K562 (cell line): ENCODE results near the gene FTL. TPM values are rescaled to one million over a fixed set of nuclear protein-coding genes. Genes with fewer than 3 reads are reported as not detected.

ENCODE experiments used
- ADNP ChIP-seq: fragments of 200-800 bp; sonication (Bioruptor generic); IDR thresholded peaks from 2 replicates; pipeline ENCODE4 v1.6.1; 2016; ENCODE audit warnings: missing genetic modification characterization, missing compliant biosample characterization
- ELF2 ChIP-seq: fragments of 250-450 bp; sonication (Bioruptor Pico); IDR thresholded peaks from 2 replicates; pipeline ENCODE4 v1.5.0; 2021; ENCODE audit warnings: mild to moderate bottlenecking
- ERF ChIP-seq: fragments of 450-650 bp; formaldehyde crosslinking; IDR thresholded peaks from 2 replicates; pipeline ENCODE4 v1.4.0; 2020; ENCODE audit warnings: mild to moderate bottlenecking, mixed read lengths
- ETS2 ChIP-seq: IDR thresholded peaks from 2 replicates; pipeline ENCODE4 v1.6.1; 2016; ENCODE audit warnings: borderline replicate concordance, missing genetic modification characterization, mild to moderate bottlenecking, moderate library complexity, missing compliant biosample characterization; ENCODE audit not compliant: poor library complexity, severe bottlenecking
- HDAC6 ChIP-seq: IDR thresholded peaks from 2 replicates; pipeline ENCODE4 v1.6.1; 2012; ENCODE audit warnings: low read depth, mild to moderate bottlenecking, control low read depth, inconsistent platforms, low read length, moderate library complexity
- MCM7 ChIP-seq, 2 experiments: fragments of 450-650 bp; IDR thresholded peaks; 2 replicates each; pipeline ENCODE4 v1.6.1; 2016 to 2018
- MTA3 ChIP-seq: fragments of 450-650 bp; formaldehyde crosslinking; IDR thresholded peaks from 2 replicates; pipeline ENCODE4 v1.6.1; 2017; ENCODE audit warnings: mild to moderate bottlenecking, borderline replicate concordance
- PCBP2 ChIP-seq: fragments of 200-400 bp; formaldehyde crosslinking; IDR thresholded peaks from 2 replicates; pipeline ENCODE4 v1.6.1; 2018; ENCODE audit warnings: low read length, low read depth, mild to moderate bottlenecking, moderate library complexity; ENCODE audit not compliant: poor library complexity, severe bottlenecking
- POLR2AphosphoS5 ChIP-seq: IDR thresholded peaks from 2 replicates; pipeline ENCODE4 v1.6.1; 2011; ENCODE audit warnings: mild to moderate bottlenecking, low read depth, low read length, moderate library complexity; ENCODE audit not compliant: control insufficient read depth, insufficient read depth
- PTBP1 ChIP-seq: fragments of 200-400 bp; formaldehyde crosslinking; IDR thresholded peaks from 2 replicates; pipeline ENCODE4 v1.6.1; 2017; ENCODE audit warnings: low read depth, low read length
- RCOR1 ChIP-seq, 2 experiments: IDR thresholded peaks; 2 replicates each; pipeline ENCODE4 v1.6.1; 2012; ENCODE audit warnings: low read depth in 2 of 2, low read length in 2 of 2, borderline replicate concordance in 1 of 2, improper control_type of control experiment in 1 of 2
- SMAD3 ChIP-seq: fragments of 450-650 bp; formaldehyde crosslinking; conservative IDR thresholded peaks from 2 replicates; pipeline ENCODE4 v1.4.0; 2020; ENCODE audit warnings: mild to moderate bottlenecking
- SREBF2 ChIP-seq: sonication (generic); formaldehyde crosslinking; IDR thresholded peaks from 2 replicates; pipeline ENCODE4 v1.4.0; 2020; ENCODE audit warnings: mild to moderate bottlenecking, missing genetic modification reagents
- ZNF140 ChIP-seq: fragments of 250-450 bp; sonication (Bioruptor Pico); IDR thresholded peaks from 2 replicates; pipeline ENCODE4 v1.8.0; 2021; ENCODE audit warnings: moderate library complexity, mild to moderate bottlenecking, inconsistent platforms
- ZNF445 ChIP-seq: fragments of 250-450 bp; sonication (Bioruptor Pico); IDR thresholded peaks from 2 replicates; pipeline ENCODE4 v1.4.0; 2020; ENCODE audit warnings: low read depth, mild to moderate bottlenecking, moderate library complexity
- ZNF780A ChIP-seq: fragments of 250-450 bp; sonication (Bioruptor Pico); IDR thresholded peaks from 2 replicates; pipeline ENCODE4 v1.5.0; 2021; ENCODE audit warnings: mild to moderate bottlenecking
- ZZZ3 ChIP-seq: fragments of 450-650 bp; IDR thresholded peaks from 2 replicates; pipeline ENCODE4 v1.6.1; 2016; ENCODE audit warnings: antibody characterized with exemption, mild to moderate bottlenecking, moderate library complexity
- polyA plus RNA-seq, 8 experiments: library from polyadenylated mRNA; depleted of rRNA in 4 of 8; stranded (reverse) in 5 of 8; unstranded in 3 of 8; fragments of >200 nt; fragmentation: Nextera tagmentation in 2 of 8; fragmentation: Illumina TruSeq in 1 of 8; extraction: Ambion mirVana in 2 of 8; extraction: Trizol in 1 of 8; gene quantifications; 2 replicates each; pipeline versions ENCODE4 v1.2.1 to v1.2.3, GENCODE V29; 2011 to 2014; ENCODE audit warnings: inconsistent platforms in 1 of 8, missing spikeins in 1 of 8
- total RNA-seq, 7 experiments: library from RNA; depleted of rRNA in 6 of 7; stranded (reverse); fragments of >200 nt in 6 of 7; fragmentation: Illumina TruSeq in 2 of 7; extraction: Trizol in 2 of 7; gene quantifications; 2 replicates each; pipeline versions ENCODE4 v1.2.1 to v1.2.3, GENCODE V29; 2011 to 2021; ENCODE audit warnings: low replicate concordance in 1 of 7
- TF ChIP-seq, protein P1 (sequence below): fragments of 450-650 bp; formaldehyde crosslinking; IDR thresholded peaks from 2 replicates; pipeline ENCODE4 v1.4.0; 2020; ENCODE audit warnings: mild to moderate bottlenecking, moderate library complexity
- TF ChIP-seq, protein P2 (sequence below): conservative IDR thresholded peaks from 2 replicates; pipeline ENCODE4 v1.6.1; 2011; ENCODE audit warnings: low read depth, mild to moderate bottlenecking, low read length; ENCODE audit not compliant: control insufficient read depth
- TF ChIP-seq, protein P3 (sequence below): fragments of 450-650 bp; IDR thresholded peaks from 2 replicates; pipeline ENCODE4 v1.7.1; 2018; ENCODE audit warnings: mild to moderate bottlenecking, low read depth; ENCODE audit not compliant: partially characterized antibody
- TF ChIP-seq, protein P4 (sequence below): sonication (generic); formaldehyde crosslinking; IDR thresholded peaks from 2 replicates; pipeline ENCODE4 v1.8.0; 2022; ENCODE audit warnings: mild to moderate bottlenecking, low read depth, missing genetic modification reagents

FTL gene
- total and polyA plus RNA-seq, 9 of the 15 experiments (the other 6 are each of a cell fraction or from before 2014, with no cell fraction given), result 1,231 to 27,415 (median 3,965) TPM

DNA sequence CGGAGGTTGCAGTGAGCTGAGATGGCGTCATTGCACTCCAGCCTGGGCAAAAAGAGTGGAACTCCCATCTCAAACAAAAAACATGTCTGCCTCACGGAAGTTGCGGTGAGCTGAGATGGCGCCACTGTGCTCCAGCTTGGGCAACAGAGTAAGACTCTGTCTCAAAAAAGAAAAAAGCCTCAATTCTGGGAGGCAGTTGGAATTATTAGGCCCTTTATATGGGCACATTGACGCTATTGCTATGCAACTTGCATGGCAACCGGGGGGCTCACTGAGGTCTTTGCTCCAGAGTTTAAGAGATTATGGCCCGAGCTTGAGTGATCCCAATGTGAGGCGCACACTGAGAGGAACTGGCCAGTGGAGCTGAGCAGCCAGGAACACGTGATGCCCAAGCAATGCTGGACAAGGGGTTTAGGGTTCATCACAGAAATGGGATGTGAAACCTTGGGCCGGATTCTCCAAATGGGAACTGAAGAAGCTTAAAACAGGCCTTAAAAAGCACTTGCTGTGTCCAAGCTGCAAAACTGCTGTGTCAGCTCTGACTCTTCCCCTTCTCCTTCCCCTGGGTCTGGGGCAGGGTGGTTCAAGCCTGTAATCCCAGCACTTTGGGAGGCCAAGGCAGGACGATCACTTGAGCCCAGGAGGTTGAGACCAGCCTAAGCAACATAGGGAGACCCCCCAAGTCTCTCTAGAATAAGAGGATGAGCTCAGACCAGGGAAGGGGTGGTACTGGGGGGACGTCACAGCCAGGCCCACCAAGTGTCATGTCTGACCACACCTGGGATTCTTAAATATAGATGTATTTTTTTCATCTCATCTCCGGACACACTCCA, 2.5 kb downstream of the FTL start (continued):
- TF ChIP-seq MCM7 (IDR thresholded peaks at IDR 0.05) (no peak), ZNF780A (peak; percentile 70; the same call in 1 of the 2 replicates), POLR2AphosphoS5 (peak; percentile 87), HDAC6 (peak; percentile 86; the same call in 1 of the 2 replicates), ERF (CRISPR knock-in tag) (peak; percentile 71), ADNP (no peak), SMAD3 (CRISPR knock-in tag) (peak; percentile 55), MTA3 (peak; percentile 58), ZNF140 (CRISPR knock-in tag) (no peak), ELF2 (CRISPR knock-in tag) (peak; percentile 81), SREBF2 (CRISPR knock-in tag) (no peak), ZNF445 (CRISPR knock-in tag) (peak; percentile 81), RCOR1 (IDR thresholded peaks at IDR 0.05; ENCODE audit: borderline replicate concordance in 1 of 2, low read depth in 2 of 2, low read length in 2 of 2) (peak in 1 of 2 experiments; percentile 44; a peak in 1 of 4 replicates), PTBP1 (0 out of 2 replicates have a peak, but pooled peaks have one; percentile 30), ZZZ3 (no peak), PCBP2 (no peak), ETS2 (tag) (no peak)
- TF ChIP-seq, protein P1, sequence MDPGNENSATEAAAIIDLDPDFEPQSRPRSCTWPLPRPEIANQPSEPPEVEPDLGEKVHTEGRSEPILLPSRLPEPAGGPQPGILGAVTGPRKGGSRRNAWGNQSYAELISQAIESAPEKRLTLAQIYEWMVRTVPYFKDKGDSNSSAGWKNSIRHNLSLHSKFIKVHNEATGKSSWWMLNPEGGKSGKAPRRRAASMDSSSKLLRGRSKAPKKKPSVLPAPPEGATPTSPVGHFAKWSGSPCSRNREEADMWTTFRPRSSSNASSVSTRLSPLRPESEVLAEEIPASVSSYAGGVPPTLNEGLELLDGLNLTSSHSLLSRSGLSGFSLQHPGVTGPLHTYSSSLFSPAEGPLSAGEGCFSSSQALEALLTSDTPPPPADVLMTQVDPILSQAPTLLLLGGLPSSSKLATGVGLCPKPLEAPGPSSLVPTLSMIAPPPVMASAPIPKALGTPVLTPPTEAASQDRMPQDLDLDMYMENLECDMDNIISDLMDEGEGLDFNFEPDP (CRISPR knock-in tag), result peak; percentile 82
- TF ChIP-seq, protein P2, sequence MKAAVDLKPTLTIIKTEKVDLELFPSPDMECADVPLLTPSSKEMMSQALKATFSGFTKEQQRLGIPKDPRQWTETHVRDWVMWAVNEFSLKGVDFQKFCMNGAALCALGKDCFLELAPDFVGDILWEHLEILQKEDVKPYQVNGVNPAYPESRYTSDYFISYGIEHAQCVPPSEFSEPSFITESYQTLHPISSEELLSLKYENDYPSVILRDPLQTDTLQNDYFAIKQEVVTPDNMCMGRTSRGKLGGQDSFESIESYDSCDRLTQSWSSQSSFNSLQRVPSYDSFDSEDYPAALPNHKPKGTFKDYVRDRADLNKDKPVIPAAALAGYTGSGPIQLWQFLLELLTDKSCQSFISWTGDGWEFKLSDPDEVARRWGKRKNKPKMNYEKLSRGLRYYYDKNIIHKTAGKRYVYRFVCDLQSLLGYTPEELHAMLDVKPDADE, result no peak; the same call in 1 of the 2 replicates
- TF ChIP-seq, protein P3, sequence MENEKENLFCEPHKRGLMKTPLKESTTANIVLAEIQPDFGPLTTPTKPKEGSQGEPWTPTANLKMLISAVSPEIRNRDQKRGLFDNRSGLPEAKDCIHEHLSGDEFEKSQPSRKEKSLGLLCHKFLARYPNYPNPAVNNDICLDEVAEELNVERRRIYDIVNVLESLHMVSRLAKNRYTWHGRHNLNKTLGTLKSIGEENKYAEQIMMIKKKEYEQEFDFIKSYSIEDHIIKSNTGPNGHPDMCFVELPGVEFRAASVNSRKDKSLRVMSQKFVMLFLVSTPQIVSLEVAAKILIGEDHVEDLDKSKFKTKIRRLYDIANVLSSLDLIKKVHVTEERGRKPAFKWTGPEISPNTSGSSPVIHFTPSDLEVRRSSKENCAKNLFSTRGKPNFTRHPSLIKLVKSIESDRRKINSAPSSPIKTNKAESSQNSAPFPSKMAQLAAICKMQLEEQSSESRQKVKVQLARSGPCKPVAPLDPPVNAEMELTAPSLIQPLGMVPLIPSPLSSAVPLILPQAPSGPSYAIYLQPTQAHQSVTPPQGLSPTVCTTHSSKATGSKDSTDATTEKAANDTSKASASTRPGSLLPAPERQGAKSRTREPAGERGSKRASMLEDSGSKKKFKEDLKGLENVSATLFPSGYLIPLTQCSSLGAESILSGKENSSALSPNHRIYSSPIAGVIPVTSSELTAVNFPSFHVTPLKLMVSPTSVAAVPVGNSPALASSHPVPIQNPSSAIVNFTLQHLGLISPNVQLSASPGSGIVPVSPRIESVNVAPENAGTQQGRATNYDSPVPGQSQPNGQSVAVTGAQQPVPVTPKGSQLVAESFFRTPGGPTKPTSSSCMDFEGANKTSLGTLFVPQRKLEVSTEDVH, result peak; percentile 53
- TF ChIP-seq, protein P4, sequence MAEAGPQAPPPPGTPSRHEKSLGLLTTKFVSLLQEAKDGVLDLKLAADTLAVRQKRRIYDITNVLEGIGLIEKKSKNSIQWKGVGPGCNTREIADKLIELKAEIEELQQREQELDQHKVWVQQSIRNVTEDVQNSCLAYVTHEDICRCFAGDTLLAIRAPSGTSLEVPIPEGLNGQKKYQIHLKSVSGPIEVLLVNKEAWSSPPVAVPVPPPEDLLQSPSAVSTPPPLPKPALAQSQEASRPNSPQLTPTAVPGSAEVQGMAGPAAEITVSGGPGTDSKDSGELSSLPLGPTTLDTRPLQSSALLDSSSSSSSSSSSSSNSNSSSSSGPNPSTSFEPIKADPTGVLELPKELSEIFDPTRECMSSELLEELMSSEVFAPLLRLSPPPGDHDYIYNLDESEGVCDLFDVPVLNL (CRISPR knock-in tag), result no peak
